Liver (tissue), 3 donors: ENCODE measurements around the gene STARD3.

ENCODE experiments used
- CTCF ChIP-seq: fragments of 150-350 bp; IDR thresholded peaks from 2 replicates; pipeline ENCODE4 v1.5.1; 2017; ENCODE audit warnings: improper control_type of control experiment, low read depth, low read length; ENCODE audit not compliant: missing input control
- GABPA ChIP-seq, 2 donors: IDR thresholded peaks in 1 of 2; conservative IDR thresholded peaks in 1 of 2; 2 replicates each; pipeline ENCODE4 v1.6.1; 2016; ENCODE audit warnings: antibody characterized with exemption in 2 of 2, mild to moderate bottlenecking in 1 of 2, moderate library complexity in 1 of 2
- HNF4G ChIP-seq: IDR thresholded peaks from 2 replicates; pipeline ENCODE4 v1.6.1; 2016; ENCODE audit warnings: antibody characterized with exemption
- MAX ChIP-seq: IDR thresholded peaks from 2 replicates; pipeline ENCODE4 v1.6.1; 2016; ENCODE audit warnings: antibody characterized with exemption
- RAD21 ChIP-seq, 2 donors: IDR thresholded peaks; 2 replicates each; pipeline ENCODE4 v1.6.1; 2016; ENCODE audit warnings: antibody characterized with exemption in 2 of 2, mild to moderate bottlenecking in 2 of 2
- REST ChIP-seq: IDR thresholded peaks from 2 replicates; pipeline ENCODE4 v1.6.1; 2016; ENCODE audit warnings: antibody characterized with exemption, mild to moderate bottlenecking
- RXRA ChIP-seq, 2 donors: IDR thresholded peaks; 2 replicates each; pipeline ENCODE4 v1.6.1; 2017 to 2018; ENCODE audit warnings: antibody characterized with exemption in 2 of 2, mild to moderate bottlenecking in 1 of 2
- SP1 ChIP-seq: IDR thresholded peaks from 2 replicates; pipeline ENCODE4 v1.6.1; 2018; ENCODE audit warnings: antibody characterized with exemption, mild to moderate bottlenecking
- TAF1 ChIP-seq: conservative IDR thresholded peaks from 2 replicates; pipeline ENCODE4 v1.6.1; 2016; ENCODE audit warnings: antibody characterized with exemption, mild to moderate bottlenecking
- YY1 ChIP-seq: IDR thresholded peaks from 2 replicates; pipeline ENCODE4 v1.6.1; 2016; ENCODE audit warnings: antibody characterized with exemption, mild to moderate bottlenecking
- ZBTB33 ChIP-seq: IDR thresholded peaks from 2 replicates; pipeline ENCODE4 v1.6.1; 2016; ENCODE audit warnings: antibody characterized with exemption
- donor health status: healthy.
- donor health status: healthy.

GRCh38 chr17:39709319-39709997, 72.5 kb downstream of the STARD3 start:
- TF ChIP-seq CTCF (no peak), GABPA (IDR thresholded peaks at IDR 0.05 in 1 of 2, conservative IDR thresholded peaks at IDR 0.05 in 1 of 2) (no peak), MAX (no peak), SP1 (no peak), RXRA (IDR thresholded peaks at IDR 0.05) (no peak), RAD21 (IDR thresholded peaks at IDR 0.05) (no peak), YY1 (no peak), HNF4G (no peak), REST (no peak), ZBTB33 (no peak), TAF1 (no peak)
